Activated CD8-positive, alpha-beta memory T cell treated with anti-CD3 and anti-CD28 coated beads for 48 hours (primary cell): ENCODE results near the gene NFE2L1.
"Not testable (repeated sequence)": the region's sequence is repeated elsewhere in the genome, so short reads cannot be mapped to it uniquely, and the experiment has no call there.

Experiments
- DNase-seq, 3 experiments: peaks; one replicate each; pipeline ENCODE4 v3.0.0-alpha.2; 2020; ENCODE audit warnings: low read depth in 2 of 3, low spot score in 2 of 3

NFE2L1 gene

GRCh38 chr17:48047741-48048383, at the start of gene NFE2L1:
TSS of gene NFE2L1 (plus strand) at chr17:48048359. CDS start at chr17:48051119, 2,760 bp downstream.
- DNase-seq = peak; percentile 94 to 95 (median 94)

- no peak for DNase-seq
Observed at GRCh38 chr17:47999582-47999981, 48.6 kb upstream of the NFE2L1 start.

GRCh38 chr17:48001197-48001596, 47.0 kb upstream of the NFE2L1 start:
- no peak for DNase-seq

GRCh38 chr17:48001657-48002056, 46.5 kb upstream of the NFE2L1 start:
- DNase-seq = not testable (repeated sequence)

- no peak for DNase-seq
Observed at GRCh38 chr17:48002266-48002915, 45.8 kb upstream of the NFE2L1 start.

- DNase-seq = no peak
Observed at GRCh38 chr17:48002916-48003416, 45.2 kb upstream of the NFE2L1 start.

GRCh38 chr17:48003417-48004151, 44.6 kb upstream of the NFE2L1 start:
- no peak for DNase-seq

GRCh38 chr17:48004983-48005382, 43.2 kb upstream of the NFE2L1 start:
- DNase-seq = no peak

GRCh38 chr17:48006936-48007709, 41.0 kb upstream of the NFE2L1 start:
- DNase-seq = no peak

GRCh38 chr17:48010193-48010592, 38.0 kb upstream of the NFE2L1 start:
- no peak for DNase-seq

GRCh38 chr17:48011405-48012150, 36.6 kb upstream of the NFE2L1 start:
- no peak for DNase-seq

- DNase-seq = peak in 2 of 3 experiments; percentile 33
Observed at GRCh38 chr17:48012151-48012520, 36.0 kb upstream of the NFE2L1 start.

- DNase-seq = no peak
Observed at GRCh38 chr17:48012654-48013053, 35.5 kb upstream of the NFE2L1 start.

GRCh38 chr17:48013876-48014594, 34.1 kb upstream of the NFE2L1 start:
- DNase-seq = no peak

GRCh38 chr17:48014595-48015111, 33.5 kb upstream of the NFE2L1 start:
- DNase-seq = no peak

- DNase-seq = no peak
Observed at GRCh38 chr17:48016112-48016511, 32.0 kb upstream of the NFE2L1 start.

GRCh38 chr17:48017817-48018158, 30.4 kb upstream of the NFE2L1 start:
- DNase-seq = not testable (repeated sequence)

GRCh38 chr17:48021934-48022333, 26.2 kb upstream of the NFE2L1 start:
- no peak for DNase-seq

- DNase-seq = no peak
Observed at GRCh38 chr17:48022901-48023300, 25.3 kb upstream of the NFE2L1 start.
